ENCODE results near the gene EPC2.
A peak's percentile ranks its signal among the peaks of the same experiment; 100 is the strongest.

The EPC2 gene

GRCh38 chr2:148643998-148644882, at the start of gene EPC2:
Gene EPC2 (plus strand): TSS chr2:148644751. CDS start chr2:148645018, 267 bp downstream.
- peak; percentile 72 for DNase-seq (ENCODE audit: low read depth)

- no peak for DNase-seq (ENCODE audit: low read depth)
These were observed 48.5 kb upstream of the EPC2 start for GRCh38 chr2:148596018-148596417.

GRCh38 chr2:148599109-148599991, 45.2 kb upstream of the EPC2 start:
- no peak for DNase-seq (ENCODE audit: low read depth)

- no peak for DNase-seq (ENCODE audit: low read depth)
These were observed 41.5 kb upstream of the EPC2 start for GRCh38 chr2:148602885-148603561.

GRCh38 chr2:148603562-148603920, 41.0 kb upstream of the EPC2 start:
- no peak for DNase-seq (ENCODE audit: low read depth)

GRCh38 chr2:148604927-148605326, 39.6 kb upstream of the EPC2 start:
- DNase-seq (ENCODE audit: low read depth): no peak

GRCh38 chr2:148607566-148607965, 37.0 kb upstream of the EPC2 start:
- DNase-seq (ENCODE audit: low read depth): no peak

- no peak for DNase-seq (ENCODE audit: low read depth)
These were observed 31.1 kb upstream of the EPC2 start for GRCh38 chr2:148613231-148614013.

- no peak for DNase-seq (ENCODE audit: low read depth)
These were observed 30.6 kb upstream of the EPC2 start for GRCh38 chr2:148614014-148614321.

GRCh38 chr2:148614322-148615049, 30.1 kb upstream of the EPC2 start:
- no peak for DNase-seq (ENCODE audit: low read depth)

- no peak for DNase-seq (ENCODE audit: low read depth)
These were observed 29.1 kb upstream of the EPC2 start for GRCh38 chr2:148615381-148615841.

- no peak for DNase-seq (ENCODE audit: low read depth)
These were observed 27.9 kb upstream of the EPC2 start for GRCh38 chr2:148616662-148617061.

- DNase-seq (ENCODE audit: low read depth): no peak
These were observed 27.3 kb upstream of the EPC2 start for GRCh38 chr2:148617219-148617618.

GRCh38 chr2:148619560-148620195, 24.9 kb upstream of the EPC2 start:
- no peak for DNase-seq (ENCODE audit: low read depth)

- DNase-seq (ENCODE audit: low read depth): no peak
These were observed 22.2 kb upstream of the EPC2 start for GRCh38 chr2:148622366-148622765.

GRCh38 chr2:148623086-148623485, 21.5 kb upstream of the EPC2 start:
- no peak for DNase-seq (ENCODE audit: low read depth)

GRCh38 chr2:148627224-148627623, 17.3 kb upstream of the EPC2 start:
- DNase-seq (ENCODE audit: low read depth): no peak

GRCh38 chr2:148634749-148635148, 9.8 kb upstream of the EPC2 start:
- DNase-seq (ENCODE audit: low read depth): no peak

GRCh38 chr2:148638543-148638942, 6.0 kb upstream of the EPC2 start:
- no peak for DNase-seq (ENCODE audit: low read depth)

GRCh38 chr2:148640767-148641166, 3.8 kb upstream of the EPC2 start:
- DNase-seq (ENCODE audit: low read depth): no peak
